HCT116 (cell line): ENCODE results near the gene MAPK10. TPM values are rescaled to one million over a fixed set of nuclear protein-coding genes. Genes with fewer than 3 reads are reported as not detected.

Experiments
- ATAC-seq: fragments of 200-7000 bp; cut with Tn5 transposase; 2 replicates; pipeline ENCODE4 v1.9.1; 2020; ENCODE audit warnings: mild to moderate bottlenecking, moderate library complexity
- BruUV-seq: library from RNA; stranded (reverse); fragments of 400-500 nt; replicated peaks from 2 replicates; lab custom pipeline; 2021; lab: Mats Ljungman, UMichigan
- CTCF ChIA-PET: fragments of 300-600 bp; sonication (Branson Sonifier 250); formaldehyde crosslinking; loops from one replicate; lab custom pipeline; 2021; ENCODE audit warnings: antibody characterized with exemption; lab: Charles Lee
- POLR2A ChIA-PET: fragments of 300-600, 350-600 bp; sonication (Branson Sonifier 250); formaldehyde crosslinking; loops from one replicate; lab custom pipeline; 2021; ENCODE audit warnings: antibody characterized with exemption; lab: Charles Lee
- RAD21 ChIA-PET, 2 experiments: fragments of 300-600 bp; sonication (Branson Sonifier 250); formaldehyde crosslinking; loops; one replicate each; lab custom pipeline; 2023; ENCODE audit warnings: low total read pairs in 2 of 2; ENCODE audit not compliant: uncharacterized antibody in 2 of 2, unreplicated experiment in 2 of 2, low non-redundant PET in 1 of 2; lab: Charles Lee
- DNase-seq: peaks from one replicate; pipeline ENCODE4 v3.0.0-alpha.2; 2010; ENCODE audit warnings: low read depth, low spot score
- H2AFZ ChIP-seq: fragments of 200-600 bp; shearing (Covaris generic), sonication (generic); 2 replicates; pipeline ENCODE4 v1.6.1; 2017; ENCODE audit warnings: low read depth, mixed run types, mixed read lengths, antibody characterized with exemption, low read length; ENCODE audit not compliant: poor library complexity, severe bottlenecking
- H3K27ac ChIP-seq: 2 replicates; pipeline ENCODE4 v1.5.1; 2012; ENCODE audit warnings: low read depth, low read length
- H3K27me3 ChIP-seq: fragments of 200-600 bp; sonication (generic); 2 replicates; pipeline ENCODE4 v1.6.1; 2016; ENCODE audit warnings: mixed run types, low read length, mixed read lengths; ENCODE audit not compliant: insufficient read depth
- H3K36me3 ChIP-seq, 2 experiments: fragments of 200-500 bp in 1 of 2; fragments of 200-600 bp in 1 of 2; sonication (Bioruptor generic) in 1 of 2; sonication (generic) in 1 of 2; 2 replicates each; pipeline versions ENCODE4 v1.5.1 to v1.6.1; 2014 to 2016; ENCODE audit warnings: low read length in 2 of 2, inconsistent platforms in 1 of 2, mixed read lengths in 1 of 2, mixed run types in 1 of 2; ENCODE audit not compliant: insufficient read depth in 2 of 2, control insufficient read depth in 1 of 2
- H3K4me1 ChIP-seq, 2 experiments: fragments of 200-600 bp in 1 of 2; sonication (generic) in 1 of 2; 2 replicates each; pipeline versions ENCODE4 v1.5.1 to v1.6.1; 2012 to 2017; ENCODE audit warnings: low read length in 2 of 2, inconsistent platforms in 1 of 2, mild to moderate bottlenecking in 1 of 2, mixed read lengths in 1 of 2, mixed run types in 1 of 2, moderate library complexity in 1 of 2; ENCODE audit not compliant: insufficient read depth in 2 of 2, control insufficient read depth in 1 of 2
- H3K4me2 ChIP-seq: fragments of 200-600 bp; sonication (generic); 2 replicates; pipeline ENCODE4 v1.6.1; 2017; ENCODE audit warnings: mixed run types, low read length, mixed read lengths
- H3K4me3 ChIP-seq, 2 experiments: fragments of 200-600 bp in 1 of 2; sonication (generic) in 1 of 2; replicated peaks in 1 of 2; 2 replicates each; pipeline ENCODE4 v1.5.1; 2011 to 2016; ENCODE audit warnings: low read length in 2 of 2, control low read depth in 1 of 2, low read depth in 1 of 2, mild to moderate bottlenecking in 1 of 2, mixed read lengths in 1 of 2, mixed run types in 1 of 2
- H3K79me2 ChIP-seq: fragments of 200-600 bp; sonication (generic); 2 replicates; pipeline ENCODE4 v1.6.1; 2017; ENCODE audit warnings: mild to moderate bottlenecking, mixed run types, low read length, moderate library complexity, mixed read lengths; ENCODE audit not compliant: insufficient read depth
- H3K9ac ChIP-seq: fragments of 200-600 bp; sonication (generic); 2 replicates; pipeline ENCODE4 v1.6.1; 2016; ENCODE audit warnings: low read length, mixed read lengths
- H3K9me2 ChIP-seq: fragments of 200-600 bp; sonication (generic), shearing (Covaris generic); 2 replicates; pipeline ENCODE4 v1.6.1; 2017; ENCODE audit warnings: mixed run types, mild to moderate bottlenecking, moderate library complexity; ENCODE audit not compliant: insufficient read depth
- H3K9me3 ChIP-seq, 2 experiments: fragments of 200-500 bp in 1 of 2; fragments of 200-600 bp in 1 of 2; sonication (Bioruptor generic) in 1 of 2; sonication (generic) in 1 of 2; 2 replicates each; pipeline ENCODE4 v1.6.1; 2014 to 2017; ENCODE audit warnings: low read length in 2 of 2, mixed read lengths in 2 of 2, inconsistent platforms in 1 of 2, low read depth in 1 of 2, mild to moderate bottlenecking in 1 of 2, mixed run types in 1 of 2, moderate library complexity in 1 of 2; ENCODE audit not compliant: control insufficient read depth in 1 of 2, insufficient read depth in 1 of 2
- H4K20me1 ChIP-seq: fragments of 200-600 bp; sonication (generic), shearing (Covaris generic); 2 replicates; pipeline ENCODE4 v1.6.1; 2017; ENCODE audit warnings: mixed run types, mild to moderate bottlenecking, moderate library complexity; ENCODE audit not compliant: insufficient read depth
- CEBPB ChIP-seq: IDR thresholded peaks from 2 replicates; pipeline ENCODE4 v1.6.1; 2012; ENCODE audit warnings: low read depth
- ELF1 ChIP-seq: IDR thresholded peaks from 2 replicates; pipeline ENCODE4 v1.6.1; 2012; ENCODE audit warnings: low read depth, borderline replicate concordance
- POLR2A ChIP-seq: IDR thresholded peaks from 2 replicates; pipeline ENCODE4 v1.7.0; 2011; ENCODE audit warnings: borderline replicate concordance; ENCODE audit not compliant: insufficient read depth, insufficient read length; ENCODE audit errors: extremely low read depth
- POLR2AphosphoS5 ChIP-seq: IDR thresholded peaks from 2 replicates; pipeline ENCODE4 v1.6.1; 2011; ENCODE audit warnings: mild to moderate bottlenecking, low read depth, low read length, moderate library complexity
- SRF ChIP-seq: IDR thresholded peaks from 2 replicates; pipeline ENCODE4 v1.6.1; 2012; ENCODE audit warnings: low read depth
- ZBTB33 ChIP-seq: IDR thresholded peaks from 2 replicates; pipeline ENCODE4 v1.6.1; 2011; ENCODE audit warnings: mild to moderate bottlenecking, low read length, moderate library complexity; ENCODE audit not compliant: insufficient replicate concordance; ENCODE audit errors: extremely low read depth
- ZFX ChIP-seq: fragments of 450-650 bp; IDR thresholded peaks from 2 replicates; pipeline ENCODE4 v1.6.1; 2017
- intact Hi-C: fragments of 100-400 bp; cut with micrococcal nuclease; formaldehyde crosslinking; loops from 2 replicates; pipeline ENCODE4 v1.10.0; 2022
- total RNA-seq: library from RNA; stranded (reverse); gene quantifications from one replicate; pipeline ENCODE4 v1.2.1, GENCODE V29; 2021; ENCODE audit not compliant: unreplicated experiment
- TF ChIP-seq, protein P1 (sequence below): IDR thresholded peaks from 2 replicates; pipeline ENCODE4 v1.6.1; 2012; ENCODE audit warnings: low read depth

Gene MAPK10
- total RNA-seq, 1 experiment from 2014 or later, result 0.52 TPM

DNA sequence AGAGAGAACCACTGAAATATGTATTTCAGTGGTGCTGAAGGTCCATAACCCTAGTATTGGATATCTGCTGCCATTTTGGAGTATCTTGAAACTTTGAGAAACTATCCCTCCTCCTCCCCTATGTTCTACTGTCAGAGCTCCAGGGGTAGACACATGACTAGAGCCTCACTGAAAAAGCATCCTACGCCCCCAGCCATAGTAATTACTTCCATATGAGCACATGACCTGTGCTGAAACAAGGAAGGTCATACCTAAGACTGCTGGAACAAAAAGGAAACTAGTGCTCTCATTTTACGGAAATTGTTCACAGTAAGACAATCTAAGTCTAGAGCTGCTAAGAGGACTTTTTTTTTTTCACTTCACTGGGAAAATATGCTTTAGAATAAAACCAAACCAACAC, 42.0 kb upstream of the MAPK10 start:
- H3K79me2 ChIP-seq, result no peaks in the 10 kb centered on the region
- H3K4me3 ChIP-seq, result no peak overlapping the region
- H3K4me2 ChIP-seq, result no peak overlapping the region
- H3K9ac ChIP-seq, result no peak overlapping the region
- H3K9me3 ChIP-seq, result no peaks in the 10 kb centered on the region
- DNase-seq (no peak), ATAC-seq (no peak)
- H3K36me3 ChIP-seq, result no peaks in the 10 kb centered on the region
- RAD21 ChIA-PET, result no interaction called here
- no peak overlapping the region for H3K27ac ChIP-seq
- H2AFZ ChIP-seq, result no peak overlapping the region
- intact Hi-C loops, result no loop called here
- H3K27me3 ChIP-seq, result no peaks in the 10 kb centered on the region
- POLR2A ChIA-PET, result no interaction called here
- H3K4me1 ChIP-seq, result no peaks in the 10 kb centered on the region
- BruUV-seq, result no TSS peak
- H3K9me2 ChIP-seq, result no peaks in the 10 kb centered on the region
- no peaks in the 10 kb centered on the region for H4K20me1 ChIP-seq
- no peak for TF ChIP-seq POLR2A
- no peak for TF ChIP-seq ZFX
- no peak for TF ChIP-seq POLR2AphosphoS5
- TF ChIP-seq, protein P1, sequence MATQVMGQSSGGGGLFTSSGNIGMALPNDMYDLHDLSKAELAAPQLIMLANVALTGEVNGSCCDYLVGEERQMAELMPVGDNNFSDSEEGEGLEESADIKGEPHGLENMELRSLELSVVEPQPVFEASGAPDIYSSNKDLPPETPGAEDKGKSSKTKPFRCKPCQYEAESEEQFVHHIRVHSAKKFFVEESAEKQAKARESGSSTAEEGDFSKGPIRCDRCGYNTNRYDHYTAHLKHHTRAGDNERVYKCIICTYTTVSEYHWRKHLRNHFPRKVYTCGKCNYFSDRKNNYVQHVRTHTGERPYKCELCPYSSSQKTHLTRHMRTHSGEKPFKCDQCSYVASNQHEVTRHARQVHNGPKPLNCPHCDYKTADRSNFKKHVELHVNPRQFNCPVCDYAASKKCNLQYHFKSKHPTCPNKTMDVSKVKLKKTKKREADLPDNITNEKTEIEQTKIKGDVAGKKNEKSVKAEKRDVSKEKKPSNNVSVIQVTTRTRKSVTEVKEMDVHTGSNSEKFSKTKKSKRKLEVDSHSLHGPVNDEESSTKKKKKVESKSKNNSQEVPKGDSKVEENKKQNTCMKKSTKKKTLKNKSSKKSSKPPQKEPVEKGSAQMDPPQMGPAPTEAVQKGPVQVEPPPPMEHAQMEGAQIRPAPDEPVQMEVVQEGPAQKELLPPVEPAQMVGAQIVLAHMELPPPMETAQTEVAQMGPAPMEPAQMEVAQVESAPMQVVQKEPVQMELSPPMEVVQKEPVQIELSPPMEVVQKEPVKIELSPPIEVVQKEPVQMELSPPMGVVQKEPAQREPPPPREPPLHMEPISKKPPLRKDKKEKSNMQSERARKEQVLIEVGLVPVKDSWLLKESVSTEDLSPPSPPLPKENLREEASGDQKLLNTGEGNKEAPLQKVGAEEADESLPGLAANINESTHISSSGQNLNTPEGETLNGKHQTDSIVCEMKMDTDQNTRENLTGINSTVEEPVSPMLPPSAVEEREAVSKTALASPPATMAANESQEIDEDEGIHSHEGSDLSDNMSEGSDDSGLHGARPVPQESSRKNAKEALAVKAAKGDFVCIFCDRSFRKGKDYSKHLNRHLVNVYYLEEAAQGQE, result no peak
- TF ChIP-seq SRF, result no peak
- no peak for TF ChIP-seq ELF1
- no peak for TF ChIP-seq CEBPB
- TF ChIP-seq ZBTB33, result no peak
- CTCF ChIA-PET, result no interaction called here
